Ovary (tissue), 9 donors: ENCODE measurements around the gene YES1. TPM values are rescaled to one million over a fixed set of nuclear protein-coding genes. Genes with fewer than 3 reads are reported as not detected.

Source experiments
- DNase-seq, 5 donors: peaks; one replicate each; pipeline ENCODE4 v3.0.0-alpha.2; 2019 to 2020
- H3K27ac ChIP-seq, 2 donors: fragments of 200-600 bp; one replicate each; pipeline versions ENCODE4 v1.5.1 to v1.8.0; 2019 to 2022
- H3K27me3 ChIP-seq: fragments of 200-600 bp; one replicate; pipeline ENCODE4 v1.8.0; 2022
- H3K36me3 ChIP-seq: fragments of 200-600 bp; sonication (generic); one replicate; pipeline ENCODE4 v1.5.1; 2019
- H3K4me1 ChIP-seq: one replicate; pipeline ENCODE4 v1.8.1; 2013; ENCODE audit warnings: mild to moderate bottlenecking, moderate library complexity; ENCODE audit not compliant: insufficient read depth
- H3K4me3 ChIP-seq: fragments of 200-600 bp; sonication (generic); one replicate; pipeline ENCODE4 v1.5.1; 2017
- H3K9me3 ChIP-seq, 2 donors: fragments of 200-600 bp in 1 of 2; sonication (generic) in 1 of 2; one replicate each; pipeline versions ENCODE4 v1.5.1 to v1.8.1; 2013 to 2019; ENCODE audit warnings: mild to moderate bottlenecking in 1 of 2, moderate library complexity in 1 of 2
- CTCF ChIP-seq, 3 donors: fragments of 450-650 bp in 2 of 3; fragments of 200-600 bp in 1 of 3; IDR thresholded peaks; one replicate each; pipeline versions ENCODE4 v1.5.1 to v1.8.0; 2016 to 2022; ENCODE audit warnings: antibody characterized with exemption in 3 of 3, mild to moderate bottlenecking in 1 of 3
- EP300 ChIP-seq: sonication (generic); formaldehyde crosslinking; IDR thresholded peaks from one replicate; pipeline ENCODE4 v1.6.1; 2017; ENCODE audit warnings: antibody characterized with exemption
- POLR2A ChIP-seq: fragments of 450-650 bp; IDR thresholded peaks from one replicate; pipeline ENCODE4 v1.6.1; 2017; ENCODE audit warnings: antibody characterized with exemption, mild to moderate bottlenecking, moderate library complexity
- WGBS, 3 donors: extraction: QIAGEN DNeasy Blood & Tissue Kit in 1 of 3; methylation state at CpG; one replicate each; pipeline versions ENCODE4 v1.1.5 to v1.1.7; 2013 to 2017; 5-methylcytosine and 5-hydroxymethylcytosine counted together
- intact Hi-C, 4 donors: fragments of 100-400 bp; cut with DNase I; formaldehyde crosslinking; loops; one replicate each; pipeline versions ENCODE4 v1.11.0 to v1.15.1; 2022 to 2023
- polyA plus RNA-seq, 2 donors: library from polyadenylated mRNA; stranded (reverse); fragments of 200-250 nt in 1 of 2; fragments of 350-450 nt in 1 of 2; fragmentation: Illumina TruSeq in 1 of 2; extraction: RNeasy Lipid Tissue Mini Kit (QIAGEN cat#74804) in 1 of 2; gene quantifications; one replicate each; pipeline ENCODE4 v1.2.3, GENCODE V29; 2013 to 2014
- total RNA-seq, 7 donors: library from RNA; depleted of rRNA in 2 of 7; stranded (reverse); fragments of >200 nt in 2 of 7; fragmentation: NEBNext Ultra II Directional in 3 of 7; extraction: Animal tissue kit (Norgen Biotek cat#: 25700) in 3 of 7; gene quantifications; one replicate each; pipeline versions ENCODE4 v1.1.0 to v1.2.4, GENCODE V29; 2016 to 2023
- donor health status: DM: no; HTN: no; CAD: no; lungs with moderate emphysema.
- donor health status: DM: no; HTN: no; CAD: no.
- donor health status: Bipolar disorder and iron deficiency.
- donor health status: DM: yes; HTN: yes; CAD: no.
- donor health status: DM: no; HTN: no; CAD: no.
- donor health status: DM: yes; HTN: yes; CAD: no.

The YES1 gene
- total and polyA plus RNA-seq, 9 donors: 14.3 to 95.1 (median 34.6) TPM

GRCh38 chr18:773980-774624 is 37.9 kb downstream of the YES1 start:
- DNase-seq: no peak
- no peaks in the 10 kb centered on the region for H3K9me3 ChIP-seq
- no peaks in the 10 kb centered on the region for H3K36me3 ChIP-seq
- H3K27ac ChIP-seq: no peak overlapping the region
- no peaks in the 10 kb centered on the region for H3K4me1 ChIP-seq
- no peaks in the 10 kb centered on the region for H3K27me3 ChIP-seq
- TF ChIP-seq EP300 (no peak), POLR2A (no peak), CTCF (IDR thresholded peaks at IDR 0.05) (no peak)
- H3K4me3 ChIP-seq: no peak overlapping the region
- intact Hi-C loops: no loop called here
- 96 to 97% (median 96%) methylated on average over 14 of the region's 14 CpGs for WGBS, 3 donors

GRCh38 chr18:770583-770961 is 41.5 kb downstream of the YES1 start:
- no peaks in the 10 kb centered on the region for H3K9me3 ChIP-seq
- TF ChIP-seq EP300 (no peak), CTCF (IDR thresholded peaks at IDR 0.05) (no peak), POLR2A (no peak)
- no peaks in the 10 kb centered on the region for H3K36me3 ChIP-seq
- H3K27me3 ChIP-seq: no peaks in the 10 kb centered on the region
- no peak for DNase-seq
- no peak overlapping the region for H3K4me3 ChIP-seq
- H3K27ac ChIP-seq: no peak overlapping the region
- intact Hi-C loops: no loop called here
- no peaks in the 10 kb centered on the region for H3K4me1 ChIP-seq

GRCh38 chr18:767961-768360 is 44.1 kb downstream of the YES1 start:
- Histone ChIP-seq H3K36me3 (no peaks in the 10 kb centered on the region), H3K9me3 (no peaks in the 10 kb centered on the region), H3K27ac (no peak overlapping the region), H3K4me1 (no peaks in the 10 kb centered on the region), H3K27me3 (no peaks in the 10 kb centered on the region), H3K4me3 (no peak overlapping the region)
- TF ChIP-seq EP300 (no peak), POLR2A (no peak)
- DNase-seq: no peak
- WGBS, 3 donors: 95 to 100% (median 100%) methylated on average over 1 of the region's 1 CpG
- intact Hi-C loops: no loop called here

- Histone ChIP-seq H3K27me3 (no peaks in the 10 kb centered on the region), H3K4me3 (no peak overlapping the region), H3K27ac (no peak overlapping the region), H3K36me3 (no peaks in the 10 kb centered on the region), H3K4me1 (no peaks in the 10 kb centered on the region), H3K9me3 (no peaks in the 10 kb centered on the region)
- no peak for DNase-seq
- TF ChIP-seq EP300 (no peak), CTCF (IDR thresholded peaks at IDR 0.05) (no peak), POLR2A (no peak)
- intact Hi-C loops: no loop called here
- WGBS, 3 donors: 94 to 96% (median 96%) methylated on average over 12 of the region's 12 CpGs
Measured at GRCh38 chr18:767084-767882, 44.8 kb downstream of the YES1 start.

GRCh38 chr18:766550-766860 is 45.5 kb downstream of the YES1 start:
- Histone ChIP-seq H3K4me3 (no peak overlapping the region), H3K27ac (no peak overlapping the region), H3K36me3 (no peaks in the 10 kb centered on the region), H3K27me3 (no peaks in the 10 kb centered on the region), H3K4me1 (no peaks in the 10 kb centered on the region), H3K9me3 (no peaks in the 10 kb centered on the region)
- intact Hi-C loops: no loop called here
- WGBS, 3 donors: 85 to 97% (median 93%) methylated on average over 1 of the region's 1 CpG
- TF ChIP-seq CTCF (IDR thresholded peaks at IDR 0.05): no peak
- TF ChIP-seq POLR2A: no peak
- DNase-seq: no peak
